A549 (cell line): ENCODE data around the gene HOXB8. TPM values are rescaled to one million over a fixed set of nuclear protein-coding genes. Genes with fewer than 3 reads are reported as not detected.
A peak's percentile ranks its signal among the peaks of the same experiment; 100 is the strongest.

Experiments
- ATAC-seq, 2 experiments: fragments of 200-7000 bp in 1 of 2; fragments of >200 bp in 1 of 2; cut with Nextera tagmentation in 1 of 2; cut with Tn5 transposase in 1 of 2; 3 replicates each; pipeline versions ENCODE4 v1.8.0 to v1.9.1; 2018 to 2020; ENCODE audit warnings: mild to moderate bottlenecking in 1 of 2, moderate library complexity in 1 of 2
- CTCF ChIA-PET: fragments of 300-600 bp; sonication (Branson Sonifier 250); formaldehyde crosslinking; extraction: SDS; loops from one replicate; lab custom pipeline; 2021; ENCODE audit warnings: antibody characterized with exemption, inconsistent platforms; lab: Yijun Ruan, JAX
- POLR2A ChIA-PET: fragments of 350-600 bp; formaldehyde crosslinking; extraction: SDS; loops from one replicate; lab custom pipeline; 2021; ENCODE audit warnings: antibody characterized with exemption, inconsistent platforms; lab: Yijun Ruan, JAX
- DNase-seq, 2 experiments: peaks; one replicate each; pipeline versions ENCODE4 v3.0.0 to v3.0.0-alpha.2; 2011 to 2016; ENCODE audit warnings: low read depth in 1 of 2, low spot score in 1 of 2
- FAIRE-seq: peaks from 2 replicates; lab custom pipeline; 2011; peaks lifted over from hg19 to GRCh38; lab: Jason Lieb, UNC
- H3K27ac ChIP-seq, 2 experiments: fragments of >200 bp; sonication (Bioruptor Twin); formaldehyde crosslinking; 3 replicates each; pipeline ENCODE4 v1.5.1; 2016 to 2017
- H3K4me1 ChIP-seq: fragments of >200 bp; sonication (Bioruptor Twin); formaldehyde crosslinking; 3 replicates; pipeline ENCODE4 v1.6.1; 2016
- H3K4me2 ChIP-seq: fragments of >200 bp; sonication (Bioruptor Twin); formaldehyde crosslinking; 3 replicates; pipeline ENCODE4 v1.6.1; 2016
- H3K4me3 ChIP-seq: fragments of >200 bp; sonication (Bioruptor Twin); formaldehyde crosslinking; 3 replicates; pipeline ENCODE4 v1.5.1; 2016
- H3K9me3 ChIP-seq: fragments of >200 bp; sonication (Bioruptor Twin); formaldehyde crosslinking; 3 replicates; pipeline ENCODE4 v1.6.1; 2016
- BHLHE40 ChIP-seq: IDR thresholded peaks from 2 replicates; pipeline ENCODE4 v1.6.1; 2012; ENCODE audit warnings: low read depth, low read length, inconsistent platforms
- CBX8 ChIP-seq: fragments of 200-600 bp; sonication (generic); IDR thresholded peaks from 2 replicates; pipeline ENCODE4 v1.6.1; 2016
- CEBPB ChIP-seq, 2 experiments: fragments of >200 bp in 1 of 2; sonication (Bioruptor Twin) in 1 of 2; formaldehyde crosslinking in 1 of 2; IDR thresholded peaks; 2 replicates each; pipeline ENCODE4 v1.6.1; 2012 to 2016
- CHD2 ChIP-seq: fragments of 150-350 bp; IDR thresholded peaks from 2 replicates; pipeline ENCODE4 v1.6.1; 2014; ENCODE audit warnings: low read length; ENCODE audit not compliant: partially characterized antibody
- EHF ChIP-seq: fragments of 250-450 bp; sonication (Bioruptor Pico); IDR thresholded peaks from 2 replicates; pipeline ENCODE4 v1.5.0; 2020; ENCODE audit warnings: mild to moderate bottlenecking
- FOSB ChIP-seq: fragments of 250-450 bp; sonication (Bioruptor Pico); IDR thresholded peaks from 2 replicates; pipeline ENCODE4 v1.5.0; 2020; ENCODE audit warnings: mild to moderate bottlenecking, moderate library complexity
- FOSL2 ChIP-seq, 2 experiments: fragments of 450-650 bp in 1 of 2; fragments of >200 bp in 1 of 2; sonication (Bioruptor Twin) in 1 of 2; formaldehyde crosslinking; IDR thresholded peaks; 2 replicates each; pipeline versions ENCODE4 v1.5.0 to v1.6.1; 2016 to 2020; ENCODE audit warnings: mild to moderate bottlenecking in 1 of 2, moderate library complexity in 1 of 2
- FOXS1 ChIP-seq: fragments of 250-450 bp; sonication (Bioruptor Pico); IDR thresholded peaks from 2 replicates; pipeline ENCODE4 v1.5.0; 2020; ENCODE audit warnings: mild to moderate bottlenecking, moderate library complexity
- GATA3 ChIP-seq: IDR thresholded peaks from 2 replicates; pipeline ENCODE4 v1.6.1; 2012; ENCODE audit warnings: borderline replicate concordance
- HDAC2 ChIP-seq: fragments of 200-600 bp; sonication (generic); IDR thresholded peaks from 2 replicates; pipeline ENCODE4 v1.6.1; 2016
- HOXB13 ChIP-seq: fragments of 250-450 bp; sonication (Bioruptor Pico); IDR thresholded peaks from 2 replicates; pipeline ENCODE4 v1.5.0; 2020; ENCODE audit warnings: low read depth, mild to moderate bottlenecking, moderate library complexity
- HOXB5 ChIP-seq: fragments of 250-450 bp; sonication (Bioruptor Pico); IDR thresholded peaks from 2 replicates; pipeline ENCODE4 v1.5.0; 2020; ENCODE audit warnings: mild to moderate bottlenecking, moderate library complexity
- JUNB ChIP-seq: fragments of >200 bp; sonication (Bioruptor Twin); formaldehyde crosslinking; IDR thresholded peaks from 2 replicates; pipeline ENCODE4 v1.6.1; 2016
- KDM1A ChIP-seq: fragments of 200-600 bp; sonication (generic); IDR thresholded peaks from 2 replicates; pipeline ENCODE4 v1.6.1; 2016; ENCODE audit warnings: low read depth, mild to moderate bottlenecking
- MYC ChIP-seq: IDR thresholded peaks from 2 replicates; pipeline ENCODE4 v1.6.1; 2012; ENCODE audit warnings: mild to moderate bottlenecking, inconsistent platforms, low read length, improper control_type of control experiment, borderline replicate concordance
- NFE2L2 ChIP-seq: fragments of 150-350 bp; conservative IDR thresholded peaks from 2 replicates; pipeline ENCODE4 v1.6.1; 2014; ENCODE audit warnings: low read length
- NR3C1 ChIP-seq: fragments of >200 bp; sonication (Bioruptor Twin); formaldehyde crosslinking; IDR thresholded peaks from 3 replicates; pipeline ENCODE4 v1.6.1; 2017
- PHF8 ChIP-seq: fragments of 200-600 bp; sonication (generic); IDR thresholded peaks from 2 replicates; pipeline ENCODE4 v1.6.1; 2016; ENCODE audit warnings: low read depth, mild to moderate bottlenecking, antibody characterized with exemption, moderate library complexity, borderline replicate concordance
- POLR2AphosphoS2 ChIP-seq: conservative IDR thresholded peaks from 2 replicates; pipeline ENCODE4 v1.6.1; 2012; ENCODE audit warnings: low read length, improper control_type of control experiment, inconsistent platforms
- RAD21 ChIP-seq, 2 experiments: fragments of >200 bp in 1 of 2; sonication (Bioruptor Twin) in 1 of 2; formaldehyde crosslinking in 1 of 2; IDR thresholded peaks in 1 of 2; conservative IDR thresholded peaks in 1 of 2; 2 replicates in 1 of 2; 3 replicates in 1 of 2; pipeline ENCODE4 v1.6.1; 2012 to 2018; ENCODE audit warnings: inconsistent platforms in 1 of 2
- RARB ChIP-seq: fragments of 250-450 bp; sonication (Bioruptor Pico); IDR thresholded peaks from 2 replicates; pipeline ENCODE4 v1.8.0; 2021; ENCODE audit warnings: mild to moderate bottlenecking, moderate library complexity
- RNF2 ChIP-seq: fragments of 200-600 bp; sonication (generic); IDR thresholded peaks from 2 replicates; pipeline ENCODE4 v1.6.1; 2016; ENCODE audit warnings: low read depth, mild to moderate bottlenecking, antibody characterized with exemption, moderate library complexity, borderline replicate concordance
- SMC3 ChIP-seq: fragments of >200 bp; sonication (Bioruptor Twin); formaldehyde crosslinking; IDR thresholded peaks from 3 replicates; pipeline ENCODE4 v1.6.1; 2018; ENCODE audit warnings: inconsistent platforms
- TFCP2L1 ChIP-seq: fragments of 250-450 bp; sonication (Bioruptor Pico); IDR thresholded peaks from 2 replicates; pipeline ENCODE4 v1.5.0; 2021; ENCODE audit warnings: mild to moderate bottlenecking
- ZFP36 ChIP-seq: fragments of 450-650 bp; IDR thresholded peaks from 2 replicates; pipeline ENCODE4 v1.6.1; 2014; ENCODE audit warnings: borderline replicate concordance; ENCODE audit not compliant: partially characterized antibody
- ZSCAN20 ChIP-seq: fragments of 250-450 bp; sonication (Bioruptor Pico); IDR thresholded peaks from 2 replicates; pipeline ENCODE4 v1.8.0; 2022; ENCODE audit warnings: mild to moderate bottlenecking, moderate library complexity
- WGBS: methylation state at CpG from one replicate; pipeline ENCODE4 v1.1.6; 2017; ENCODE audit errors: missing lambda C conversion rate; 5-methylcytosine and 5-hydroxymethylcytosine counted together
- polyA plus RNA-seq, 4 experiments: library from polyadenylated mRNA; depleted of rRNA in 3 of 4; stranded (reverse); fragments of >200 nt; fragmentation: RNase III in 1 of 4; extraction: RNeasy Plus Mini Kit Qiagen cat#74134 plus additional on column Dnase treatment in 1 of 4; gene quantifications; 2 replicates in 3 of 4; 3 replicates in 1 of 4; pipeline ENCODE4 v1.2.3, GENCODE V29; 2011 to 2017
- TF ChIP-seq, protein P1 (sequence below): fragments of 150-350 bp; IDR thresholded peaks from 2 replicates; pipeline ENCODE4 v1.6.1; 2014; ENCODE audit warnings: low read depth, mild to moderate bottlenecking, low read length
- TF ChIP-seq, protein P2 (sequence below): fragments of 250-450 bp; sonication (Bioruptor Pico); IDR thresholded peaks from 2 replicates; pipeline ENCODE4 v1.5.0; 2020; ENCODE audit warnings: low read depth, mild to moderate bottlenecking, moderate library complexity
- TF ChIP-seq, protein P3 (sequence below): fragments of 450-650 bp; IDR thresholded peaks from 2 replicates; pipeline ENCODE4 v1.6.1; 2014; ENCODE audit warnings: antibody characterized with exemption

Gene HOXB8
- polyA plus RNA-seq, 2 of the 4 experiments (the other 2 are of a cell fraction) = 5.8 to 11.1 TPM

DNA sequence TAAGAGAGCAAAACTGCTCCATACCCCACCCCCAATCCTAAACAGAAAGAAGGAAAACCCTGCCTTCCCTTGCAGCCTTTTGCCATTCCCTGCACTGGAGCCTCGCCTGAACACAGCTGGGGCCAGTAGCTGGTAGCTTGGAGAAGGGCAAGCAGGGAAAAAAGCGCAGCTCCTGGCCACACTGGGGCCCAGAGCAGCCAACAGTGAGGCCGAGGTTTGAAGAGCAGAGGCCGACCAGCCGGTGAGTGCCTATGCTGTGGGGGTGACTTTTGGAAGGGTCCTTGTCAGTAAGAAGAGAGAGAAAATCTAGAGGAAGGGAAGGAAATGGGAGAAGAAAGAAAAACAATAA, 14.3 kb upstream of the HOXB8 start (continued):
- TF ChIP-seq, protein P1, sequence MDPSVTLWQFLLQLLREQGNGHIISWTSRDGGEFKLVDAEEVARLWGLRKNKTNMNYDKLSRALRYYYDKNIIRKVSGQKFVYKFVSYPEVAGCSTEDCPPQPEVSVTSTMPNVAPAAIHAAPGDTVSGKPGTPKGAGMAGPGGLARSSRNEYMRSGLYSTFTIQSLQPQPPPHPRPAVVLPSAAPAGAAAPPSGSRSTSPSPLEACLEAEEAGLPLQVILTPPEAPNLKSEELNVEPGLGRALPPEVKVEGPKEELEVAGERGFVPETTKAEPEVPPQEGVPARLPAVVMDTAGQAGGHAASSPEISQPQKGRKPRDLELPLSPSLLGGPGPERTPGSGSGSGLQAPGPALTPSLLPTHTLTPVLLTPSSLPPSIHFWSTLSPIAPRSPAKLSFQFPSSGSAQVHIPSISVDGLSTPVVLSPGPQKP = no peak
- TF ChIP-seq GATA3 (no peak), HOXB13 (CRISPR knock-in tag) (no peak), POLR2AphosphoS2 (no peak), CHD2 (no peak), FOXS1 (no peak), HDAC2 (no peak), JUNB (no peak)
- TF ChIP-seq, protein P2, sequence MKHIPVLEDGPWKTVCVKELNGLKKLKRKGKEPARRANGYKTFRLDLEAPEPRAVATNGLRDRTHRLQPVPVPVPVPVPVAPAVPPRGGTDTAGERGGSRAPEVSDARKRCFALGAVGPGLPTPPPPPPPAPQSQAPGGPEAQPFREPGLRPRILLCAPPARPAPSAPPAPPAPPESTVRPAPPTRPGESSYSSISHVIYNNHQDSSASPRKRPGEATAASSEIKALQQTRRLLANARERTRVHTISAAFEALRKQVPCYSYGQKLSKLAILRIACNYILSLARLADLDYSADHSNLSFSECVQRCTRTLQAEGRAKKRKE (CRISPR knock-in tag) = no peak

DNA sequence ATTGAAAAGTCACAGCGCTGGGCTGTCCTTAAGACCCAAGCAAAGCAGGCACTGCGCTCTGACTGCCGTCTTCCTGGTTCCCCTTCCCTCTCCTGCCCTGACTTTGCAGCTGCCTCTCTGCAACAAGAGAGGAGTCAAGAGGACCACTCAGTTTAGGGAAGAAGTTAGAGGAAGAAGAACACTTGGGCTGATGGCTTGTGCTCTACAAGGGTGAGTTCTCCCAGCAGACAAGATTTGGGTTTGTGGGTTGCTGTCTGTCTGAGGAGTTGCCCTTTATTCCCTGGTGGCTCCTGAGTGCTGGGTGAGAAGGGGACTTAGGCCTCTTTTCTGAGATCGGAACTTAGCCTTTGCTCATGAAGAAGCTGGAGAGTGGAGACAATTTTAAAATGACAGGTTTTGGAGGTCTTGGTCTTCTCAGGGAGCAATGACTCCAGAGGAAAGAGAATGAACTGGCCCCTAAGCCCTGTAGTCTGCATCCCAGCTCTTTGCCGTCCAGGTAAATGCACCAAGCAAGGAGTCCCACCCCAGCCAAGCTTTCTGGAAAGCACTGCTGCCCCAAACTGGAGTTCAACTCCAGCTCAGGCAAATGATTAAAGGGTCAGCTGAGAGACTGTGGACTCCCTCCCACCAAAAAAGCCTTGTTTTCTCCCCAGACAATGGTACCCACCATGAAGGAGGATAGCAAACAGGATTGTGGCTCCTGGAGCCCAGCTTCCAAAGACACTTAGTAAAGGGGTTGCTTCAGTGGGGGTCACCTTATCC, 13.7 kb upstream of the HOXB8 start:
- TF ChIP-seq MYC (no peak), ZSCAN20 (CRISPR knock-in tag) (no peak), RARB (no peak), CHD2 (no peak), NR3C1 (no peak), CEBPB (IDR thresholded peaks at IDR 0.05) (no peak), RAD21 (conservative IDR thresholded peaks at IDR 0.05 in 1 of 2, IDR thresholded peaks at IDR 0.05 in 1 of 2) (no peak), CBX8 (no peak), FOSL2 (IDR thresholded peaks at IDR 0.05) (no peak), FOSL2 (CRISPR knock-in tag; IDR thresholded peaks at IDR 0.05) (no peak), PHF8 (no peak)
- Histone ChIP-seq H3K4me1 (peaks cover 23% of the 10 kb centered on the region; the same call in 2 of the 3 replicates), H3K9me3 (no peaks in the 10 kb centered on the region), H3K4me2 (no peak overlapping the region), H3K27ac (no peak overlapping the region), H3K4me3 (no peak overlapping the region)
- WGBS = 89% methylated on average over 5 of the region's 5 CpGs
- FAIRE-seq = no peak
- ChIA-PET CTCF (interaction anchor here (0.6 to 5.8 kb wide), 5 partner anchors 9 to 176 kb away, joined by 3 to 118 read pairs (median 3); no protein-coding TSS in a partner anchor), POLR2A (no interaction called here)
- no peak for ATAC-seq
- no peak for DNase-seq

DNA sequence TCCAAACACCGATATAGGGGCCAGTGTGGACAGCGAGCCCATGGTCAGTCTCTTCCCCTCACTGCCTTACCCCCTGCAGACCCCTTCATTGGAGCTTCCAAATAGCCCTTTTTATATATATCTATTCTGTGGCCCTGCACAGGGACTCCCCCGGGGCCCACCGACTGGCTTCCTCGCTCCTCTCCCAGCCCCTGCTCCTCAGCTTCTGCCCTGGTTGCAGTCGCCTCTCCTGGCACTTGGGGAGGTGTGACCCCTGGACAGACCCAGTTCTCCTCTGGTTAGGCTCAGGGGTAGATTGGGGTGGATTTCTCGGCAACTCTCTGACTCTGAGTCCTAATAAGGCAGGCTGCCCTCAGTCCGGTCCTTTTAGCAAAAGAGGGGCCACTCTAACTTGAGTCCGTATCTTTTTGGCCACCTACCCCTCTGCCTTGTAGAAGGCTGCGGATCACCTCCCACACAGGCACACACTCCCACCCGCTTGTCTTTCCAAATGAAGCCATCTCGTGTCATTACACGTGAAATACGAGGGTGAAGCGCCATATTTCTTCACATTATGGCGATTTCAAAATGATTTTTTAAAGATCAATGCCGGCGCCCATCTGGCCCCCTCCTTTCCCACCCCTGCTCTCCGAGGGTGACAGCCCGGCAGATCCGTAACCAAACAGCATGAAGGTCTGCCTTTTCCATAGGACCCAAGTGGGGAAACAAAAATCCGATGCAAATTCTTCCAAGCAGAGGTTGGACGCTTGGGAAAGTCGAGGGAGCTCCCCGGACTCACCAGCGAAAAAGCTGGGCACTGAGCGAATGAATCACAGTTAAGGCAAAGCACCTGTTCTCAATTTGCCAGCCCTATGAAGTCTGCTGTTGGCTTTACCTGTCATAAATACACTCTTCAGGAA, 12.8 kb upstream of the HOXB8 start:
- DNase-seq = no peak
- Histone ChIP-seq H3K4me2 (no peak overlapping the region), H3K4me3 (no peak overlapping the region), H3K4me1 (peaks cover 23% of the 10 kb centered on the region; the same call in 2 of the 3 replicates), H3K9me3 (no peaks in the 10 kb centered on the region), H3K27ac (peak overlapping the region in 1 of 2 experiments; percentile 95; a peak in 4 of 6 replicates)
- CTCF ChIA-PET = interaction anchor here (0.7 to 5.8 kb wide), 8 partner anchors 9 to 603 kb away, joined by 3 to 118 read pairs (median 4); no protein-coding TSS in a partner anchor
- no peak for ATAC-seq
- POLR2A ChIA-PET = interaction anchor here (0.6 kb wide), 1 partner anchor 9 kb away, joined by 4 read pairs; no protein-coding TSS in a partner anchor
- 90% methylated on average over 27 of the region's 27 CpGs for WGBS
- no peak for FAIRE-seq
- TF ChIP-seq CHD2 = no peak
- no peak for TF ChIP-seq BHLHE40
- TF ChIP-seq HOXB5 = no peak
- no peak for TF ChIP-seq RNF2
- no peak for TF ChIP-seq KDM1A
- no peak for TF ChIP-seq NFE2L2
- TF ChIP-seq, protein P3, sequence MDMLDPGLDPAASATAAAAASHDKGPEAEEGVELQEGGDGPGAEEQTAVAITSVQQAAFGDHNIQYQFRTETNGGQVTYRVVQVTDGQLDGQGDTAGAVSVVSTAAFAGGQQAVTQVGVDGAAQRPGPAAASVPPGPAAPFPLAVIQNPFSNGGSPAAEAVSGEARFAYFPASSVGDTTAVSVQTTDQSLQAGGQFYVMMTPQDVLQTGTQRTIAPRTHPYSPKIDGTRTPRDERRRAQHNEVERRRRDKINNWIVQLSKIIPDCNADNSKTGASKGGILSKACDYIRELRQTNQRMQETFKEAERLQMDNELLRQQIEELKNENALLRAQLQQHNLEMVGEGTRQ = no peak
- TF ChIP-seq CBX8 = no peak
- TF ChIP-seq, protein P1 = no peak
- no peak for TF ChIP-seq TFCP2L1 (CRISPR knock-in tag)
- TF ChIP-seq SMC3 = no peak
- TF ChIP-seq EHF (CRISPR knock-in tag) = no peak
- no peak for TF ChIP-seq ZFP36
- TF ChIP-seq FOSB = no peak
